ENCODE results near the gene ABTB1. TPM values are rescaled to one million over a fixed set of nuclear protein-coding genes. Genes with fewer than 3 reads are reported as not detected.

The ABTB1 gene
- total and polyA plus RNA-seq, 4 donors, result 28.7 to 263 (median 62.6) TPM

- Histone ChIP-seq H3K27me3 (ENCODE audit: control insufficient read depth in 1 of 2, insufficient read depth in 2 of 2, low read length in 1 of 2) (no peaks in the 10 kb centered on the region), H3K27ac (ENCODE audit: low read depth in 1 of 2, low read length in 2 of 2) (no peak overlapping the region), H3K4me3 (ENCODE audit: low read length in 2 of 2) (no peak overlapping the region), H3K36me3 (ENCODE audit: control insufficient read depth in 1 of 2, insufficient read depth in 2 of 2, low read length in 1 of 2) (no peaks in the 10 kb centered on the region), H3K4me1 (ENCODE audit: control insufficient read depth in 1 of 2, insufficient read depth in 2 of 2, low read length in 2 of 2) (no peaks in the 10 kb centered on the region), H3K9me3 (ENCODE audit: control insufficient read depth, low read length) (no peaks in the 10 kb centered on the region)
- DNase-seq (no peak), ATAC-seq (ENCODE audit: low FRiP score) (peak; percentile 36)
- intact Hi-C loops (cut with DNase I), result no loop called here
- 19 to 34% methylated on average over 13 of the region's 13 CpGs for WGBS, 2 donors
Observed at GRCh38 chr3:127707851-127708411, 35.2 kb downstream of the ABTB1 start.

- DNase-seq (no peak), ATAC-seq (ENCODE audit: low FRiP score) (no peak)
- Histone ChIP-seq H3K4me1 (ENCODE audit: control insufficient read depth in 1 of 2, insufficient read depth in 2 of 2, low read length in 2 of 2) (no peaks in the 10 kb centered on the region), H3K4me3 (ENCODE audit: low read length in 2 of 2) (no peak overlapping the region), H3K27me3 (ENCODE audit: control insufficient read depth in 1 of 2, insufficient read depth in 2 of 2, low read length in 1 of 2) (no peaks in the 10 kb centered on the region), H3K36me3 (ENCODE audit: control insufficient read depth in 1 of 2, insufficient read depth in 2 of 2, low read length in 1 of 2) (no peaks in the 10 kb centered on the region), H3K9me3 (ENCODE audit: control insufficient read depth, low read length) (no peaks in the 10 kb centered on the region), H3K27ac (ENCODE audit: low read depth in 1 of 2, low read length in 2 of 2) (no peak overlapping the region)
- intact Hi-C loops (cut with DNase I), result no loop called here
- 72 to 97% methylated on average over 2 of the region's 2 CpGs for WGBS, 2 donors
Observed at GRCh38 chr3:127708837-127709236, 36.1 kb downstream of the ABTB1 start.

- Histone ChIP-seq H3K27me3 (ENCODE audit: control insufficient read depth in 1 of 2, insufficient read depth in 2 of 2, low read length in 1 of 2) (no peaks in the 10 kb centered on the region), H3K9me3 (ENCODE audit: control insufficient read depth, low read length) (no peaks in the 10 kb centered on the region), H3K4me3 (ENCODE audit: low read length in 2 of 2) (no peak overlapping the region), H3K4me1 (ENCODE audit: control insufficient read depth in 1 of 2, insufficient read depth in 2 of 2, low read length in 2 of 2) (no peaks in the 10 kb centered on the region), H3K36me3 (ENCODE audit: control insufficient read depth in 1 of 2, insufficient read depth in 2 of 2, low read length in 1 of 2) (no peaks in the 10 kb centered on the region), H3K27ac (ENCODE audit: low read depth in 1 of 2, low read length in 2 of 2) (no peak overlapping the region)
- ATAC-seq (ENCODE audit: low FRiP score) (no peak), DNase-seq (peak; percentile 17 to 21)
- 83 to 85% methylated on average over 3 of the region's 3 CpGs for WGBS, 2 donors
- intact Hi-C loops (cut with DNase I), result no loop called here
Observed at GRCh38 chr3:127709320-127710060, 36.7 kb downstream of the ABTB1 start.

DNA sequence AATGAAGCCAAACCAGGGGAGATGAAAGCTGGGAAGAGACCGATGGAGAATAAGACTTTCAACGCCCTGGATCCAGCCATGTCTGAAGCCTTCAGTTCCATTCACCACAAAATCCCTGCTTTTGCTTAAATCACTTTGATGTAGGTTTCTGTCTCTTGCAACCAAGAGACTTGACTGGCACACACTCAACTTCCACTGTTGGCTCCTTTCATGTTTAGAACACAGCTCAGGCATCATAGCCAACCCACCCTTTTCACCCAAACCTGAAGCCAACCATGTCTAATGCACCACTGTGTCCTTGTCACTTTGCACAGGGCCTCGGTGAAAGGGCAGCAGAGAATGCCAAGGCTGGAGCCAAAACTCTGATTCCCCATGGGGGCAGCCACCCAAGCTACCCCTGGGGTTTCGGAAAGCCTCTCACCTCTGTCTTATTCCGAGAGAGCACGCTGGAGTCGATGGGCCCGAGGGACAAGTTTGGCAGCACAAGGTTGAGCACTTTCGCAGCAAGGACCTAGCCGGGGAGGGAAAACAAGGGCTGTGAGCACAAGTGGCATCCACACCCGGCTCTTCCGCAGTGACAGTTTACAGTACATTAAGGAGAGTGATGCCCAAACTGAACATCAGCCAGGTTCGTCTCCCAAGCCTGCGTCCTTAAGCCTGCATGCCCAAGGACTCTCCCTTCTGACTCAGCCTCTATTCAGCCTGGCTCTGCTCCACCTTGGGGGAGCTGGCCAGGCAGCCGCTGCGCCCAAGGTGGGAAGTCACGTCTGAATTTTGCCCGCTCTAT is 37.6 kb downstream of the ABTB1 start:
- no peaks in the 10 kb centered on the region for H3K9me3 ChIP-seq (ENCODE audit: control insufficient read depth, low read length)
- H3K4me1 ChIP-seq (ENCODE audit: control insufficient read depth in 1 of 2, insufficient read depth in 2 of 2, low read length in 2 of 2), result no peaks in the 10 kb centered on the region
- DNase-seq (peak in 1 of 2 donors; percentile 47), ATAC-seq (ENCODE audit: low FRiP score) (no peak)
- intact Hi-C loops (cut with DNase I), result no loop called here
- 23 to 27% methylated on average over 18 of the region's 18 CpGs for WGBS, 2 donors
- H3K4me3 ChIP-seq (ENCODE audit: low read length in 2 of 2), result no peak overlapping the region
- H3K27me3 ChIP-seq (ENCODE audit: control insufficient read depth in 1 of 2, insufficient read depth in 2 of 2, low read length in 1 of 2), result no peaks in the 10 kb centered on the region
- no peak overlapping the region for H3K27ac ChIP-seq (ENCODE audit: low read depth in 1 of 2, low read length in 2 of 2)
- H3K36me3 ChIP-seq (ENCODE audit: control insufficient read depth in 1 of 2, insufficient read depth in 2 of 2, low read length in 1 of 2), result no peaks in the 10 kb centered on the region

GRCh38 chr3:127711021-127711695 is 38.4 kb downstream of the ABTB1 start:
- no peaks in the 10 kb centered on the region for H3K36me3 ChIP-seq (ENCODE audit: control insufficient read depth in 1 of 2, insufficient read depth in 2 of 2, low read length in 1 of 2)
- no peaks in the 10 kb centered on the region for H3K27me3 ChIP-seq (ENCODE audit: control insufficient read depth in 1 of 2, insufficient read depth in 2 of 2, low read length in 1 of 2)
- H3K4me1 ChIP-seq (ENCODE audit: control insufficient read depth in 1 of 2, insufficient read depth in 2 of 2, low read length in 2 of 2), result no peaks in the 10 kb centered on the region
- H3K27ac ChIP-seq (ENCODE audit: low read depth in 1 of 2, low read length in 2 of 2), result no peak overlapping the region
- WGBS, 2 donors, result 58 to 60% methylated on average over 14 of the region's 14 CpGs
- DNase-seq (peak in 1 of 2 donors; percentile 28), ATAC-seq (ENCODE audit: low FRiP score) (no peak)
- no peaks in the 10 kb centered on the region for H3K9me3 ChIP-seq (ENCODE audit: control insufficient read depth, low read length)
- intact Hi-C loops (cut with DNase I), result no loop called here
- H3K4me3 ChIP-seq (ENCODE audit: low read length in 2 of 2), result no peak overlapping the region

- Histone ChIP-seq H3K9me3 (ENCODE audit: control insufficient read depth, low read length) (no peaks in the 10 kb centered on the region), H3K36me3 (ENCODE audit: control insufficient read depth in 1 of 2, insufficient read depth in 2 of 2, low read length in 1 of 2) (no peaks in the 10 kb centered on the region), H3K27me3 (ENCODE audit: control insufficient read depth in 1 of 2, insufficient read depth in 2 of 2, low read length in 1 of 2) (no peaks in the 10 kb centered on the region), H3K4me1 (ENCODE audit: control insufficient read depth in 1 of 2, insufficient read depth in 2 of 2, low read length in 2 of 2) (no peaks in the 10 kb centered on the region), H3K4me3 (ENCODE audit: low read length in 2 of 2) (no peak overlapping the region), H3K27ac (ENCODE audit: low read depth in 1 of 2, low read length in 2 of 2) (no peak overlapping the region)
- intact Hi-C loops (cut with DNase I), result no loop called here
- DNase-seq, result peak in 1 of 2 donors; percentile 13
- ATAC-seq (ENCODE audit: low FRiP score), result no peak
- 94% methylated on average over 14 of the region's 14 CpGs for WGBS, 2 donors
Observed at GRCh38 chr3:127711896-127712295, 39.1 kb downstream of the ABTB1 start.

DNA sequence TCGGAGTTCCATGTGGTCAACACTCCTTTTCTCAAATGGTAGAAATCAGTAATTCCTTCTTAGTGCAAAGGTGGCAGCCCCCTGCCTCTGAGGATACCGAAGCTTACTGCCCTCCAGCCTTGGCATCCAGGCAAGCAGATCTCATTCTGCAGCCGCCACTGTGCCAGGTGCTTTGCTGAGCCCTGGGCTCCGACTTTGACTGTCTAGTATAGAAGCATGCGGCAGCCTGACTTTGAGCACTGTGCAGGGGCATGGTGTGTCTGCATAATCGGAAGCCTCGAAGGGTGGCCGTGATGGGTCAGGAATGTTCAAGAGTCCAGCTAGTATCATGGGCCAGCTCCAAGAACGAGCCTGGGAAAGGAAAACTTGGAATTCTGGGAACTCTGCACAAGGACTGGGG is 39.7 kb downstream of the ABTB1 start:
- DNase-seq, result peak in 1 of 2 donors; percentile 26

GRCh38 chr3:127712881-127713771 is 40.4 kb downstream of the ABTB1 start:
- Histone ChIP-seq H3K36me3 (ENCODE audit: control insufficient read depth in 1 of 2, insufficient read depth in 2 of 2, low read length in 1 of 2) (no peaks in the 10 kb centered on the region), H3K4me1 (ENCODE audit: control insufficient read depth in 1 of 2, insufficient read depth in 2 of 2, low read length in 2 of 2) (no peaks in the 10 kb centered on the region), H3K4me3 (ENCODE audit: low read length in 2 of 2) (no peak overlapping the region), H3K9me3 (ENCODE audit: control insufficient read depth, low read length) (no peaks in the 10 kb centered on the region), H3K27ac (ENCODE audit: low read depth in 1 of 2, low read length in 2 of 2) (peak overlapping the region in 1 of 2 donors; percentile 41), H3K27me3 (ENCODE audit: control insufficient read depth in 1 of 2, insufficient read depth in 2 of 2, low read length in 1 of 2) (no peaks in the 10 kb centered on the region)
- DNase-seq (peak in 1 of 2 donors; percentile 46), ATAC-seq (ENCODE audit: low FRiP score) (no peak)
- 20 to 29% methylated on average over 9 of the region's 9 CpGs for WGBS, 2 donors
- intact Hi-C loops (cut with DNase I), result no loop called here

More for the DNA sequence above, 39.7 kb downstream of the ABTB1 start:
- no peaks in the 10 kb centered on the region for H3K36me3 ChIP-seq (ENCODE audit: control insufficient read depth in 1 of 2, insufficient read depth in 2 of 2, low read length in 1 of 2)
- WGBS, 2 donors, result 31 to 32% methylated on average over 9 of the region's 9 CpGs
- H3K4me1 ChIP-seq (ENCODE audit: control insufficient read depth in 1 of 2, insufficient read depth in 2 of 2, low read length in 2 of 2), result no peaks in the 10 kb centered on the region
- no peaks in the 10 kb centered on the region for H3K9me3 ChIP-seq (ENCODE audit: control insufficient read depth, low read length)
- H3K27ac ChIP-seq (ENCODE audit: low read depth in 1 of 2, low read length in 2 of 2), result no peak overlapping the region
- intact Hi-C loops (cut with DNase I), result no loop called here
- H3K4me3 ChIP-seq (ENCODE audit: low read length in 2 of 2), result no peak overlapping the region
- H3K27me3 ChIP-seq (ENCODE audit: control insufficient read depth in 1 of 2, insufficient read depth in 2 of 2, low read length in 1 of 2), result no peaks in the 10 kb centered on the region
- ATAC-seq (ENCODE audit: low FRiP score), result no peak

Data from aorta (tissue), 5 donors.